HT1080 (cell line): Measurements from ENCODE around the gene KIF24. TPM values are rescaled to one million over a fixed set of nuclear protein-coding genes. Genes with fewer than 3 reads are reported as not detected.
"Not testable (repeated sequence)": the region's sequence is repeated elsewhere in the genome, so short reads cannot be mapped to it uniquely, and the experiment has no call there.

Experiments used
- DNase-seq: peaks from one replicate; pipeline ENCODE4 v3.0.0-alpha.2; 2015; ENCODE audit warnings: low read depth
- polyA plus RNA-seq, 2 experiments: library from polyadenylated mRNA; depleted of rRNA; stranded (reverse); fragments of >200 nt; gene quantifications; 2 replicates each; pipeline ENCODE4 v1.2.3, GENCODE V29; 2015
- total RNA-seq: library from RNA; depleted of rRNA; stranded (reverse); fragments of >200 nt; shearing (Covaris generic); gene quantifications from 2 replicates; pipeline ENCODE4 v1.2.3, GENCODE V29; 2014; rRNA removed

The KIF24 gene
- 5.8 and 8.3 TPM in 2 replicates for total RNA-seq
- 1.8 and 2.0 TPM in 2 replicates for polyA plus RNA-seq (2015; cell fraction: cytosol; rRNA removed)
- polyA plus RNA-seq (2015; cell fraction: nucleus; rRNA removed) = 5.4 and 5.7 TPM in 2 replicates

DNA sequence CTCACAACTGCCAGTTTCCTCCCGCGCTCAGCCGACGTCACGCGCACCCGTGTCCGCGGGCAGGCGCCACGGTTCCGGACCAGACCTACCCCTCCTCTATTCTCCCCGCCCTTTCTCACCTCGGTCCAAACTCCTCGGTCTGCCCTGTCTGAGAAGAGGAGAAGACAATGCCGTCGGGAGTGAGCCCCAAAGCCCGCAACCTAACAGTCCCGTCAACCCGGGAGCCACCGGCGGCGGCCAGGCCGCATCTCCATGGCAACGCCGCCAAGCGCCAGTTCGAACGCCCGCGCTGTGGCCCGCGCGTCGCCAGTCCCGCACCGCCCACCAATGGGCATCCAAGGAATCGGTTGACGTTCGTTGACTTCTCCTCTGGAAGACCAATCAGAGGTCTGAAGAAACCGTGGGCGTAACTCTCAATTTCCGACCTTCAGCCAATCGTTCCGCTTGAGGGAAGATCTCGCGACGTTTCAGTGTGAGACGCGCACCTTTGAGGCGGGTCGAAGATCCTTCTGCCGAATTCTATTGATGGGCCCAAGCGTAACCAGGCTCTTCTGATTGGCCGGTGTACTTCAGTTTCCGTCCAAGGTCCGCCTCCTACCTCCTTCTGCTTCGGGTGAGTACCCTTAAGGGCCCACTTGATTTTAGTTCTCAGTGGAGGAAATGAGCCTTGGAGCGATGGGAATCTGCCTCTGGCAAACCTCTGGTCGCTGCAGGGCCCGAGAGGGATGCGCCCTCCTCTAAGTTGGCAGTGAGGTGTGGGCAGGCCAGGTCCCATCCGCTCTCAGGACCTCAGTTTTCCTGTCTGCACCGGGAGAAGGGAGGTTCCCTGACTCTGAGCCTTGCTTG is at the start of gene KIF24, which contains the start of gene NUDT2:
Gene KIF24 (minus strand): TSS at position 282 of the 846 bp plus-strand sequence. CDS start 17,922 bp downstream, outside the sequence.
Gene NUDT2 (plus strand): TSS at position 583 of the 846 bp plus-strand sequence. CDS start 9,471 bp downstream, outside the sequence.
- DNase-seq = peak; percentile 100

- DNase-seq = no peak
Observed at GRCh38 chr9:34378376-34379060, 49.5 kb upstream of the KIF24 start.

GRCh38 chr9:34377404-34377746 is 48.3 kb upstream of the KIF24 start:
- no peak for DNase-seq

GRCh38 chr9:34376596-34377403 is 47.7 kb upstream of the KIF24 start, which contains the start of gene MYORG:
TSS of gene MYORG (minus strand) at chr9:34376898. CDS start at chr9:34372943, 3,955 bp downstream.
- peak; percentile 96 for DNase-seq

DNA sequence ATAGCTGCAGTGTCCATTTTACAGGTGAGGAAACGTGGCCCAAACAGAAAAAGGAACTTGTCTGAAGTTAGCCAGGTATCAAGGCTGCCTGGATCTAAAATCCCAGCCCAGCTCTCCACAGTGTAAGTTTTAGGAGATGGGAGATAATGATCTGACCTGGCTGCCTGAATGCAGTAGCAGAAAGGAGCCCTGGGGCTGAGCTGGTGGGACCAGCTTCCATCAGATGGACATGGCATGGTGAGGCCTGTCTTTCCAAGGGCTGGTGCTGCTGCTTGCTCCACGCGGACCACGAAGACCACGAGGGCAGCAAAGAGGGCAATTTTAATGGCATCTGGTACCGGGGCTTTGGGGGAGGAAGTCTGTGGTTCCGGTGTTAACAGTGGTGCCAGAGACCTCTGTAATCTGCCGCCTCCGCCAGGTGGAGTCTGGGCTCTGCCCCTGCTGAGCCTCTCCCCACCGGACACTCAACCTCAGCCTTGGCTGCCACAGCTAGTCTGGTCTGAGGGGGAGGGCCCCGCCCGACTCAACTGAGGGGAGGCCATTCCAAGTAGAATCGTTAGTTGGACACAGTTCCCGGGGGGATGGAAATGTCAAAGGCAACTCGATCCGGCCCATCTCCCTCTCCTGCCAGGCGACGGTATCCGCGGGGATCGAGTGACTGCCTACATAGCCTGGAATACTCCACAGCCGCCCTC is 47.0 kb upstream of the KIF24 start:
- peak; percentile 60 for DNase-seq

DNA sequence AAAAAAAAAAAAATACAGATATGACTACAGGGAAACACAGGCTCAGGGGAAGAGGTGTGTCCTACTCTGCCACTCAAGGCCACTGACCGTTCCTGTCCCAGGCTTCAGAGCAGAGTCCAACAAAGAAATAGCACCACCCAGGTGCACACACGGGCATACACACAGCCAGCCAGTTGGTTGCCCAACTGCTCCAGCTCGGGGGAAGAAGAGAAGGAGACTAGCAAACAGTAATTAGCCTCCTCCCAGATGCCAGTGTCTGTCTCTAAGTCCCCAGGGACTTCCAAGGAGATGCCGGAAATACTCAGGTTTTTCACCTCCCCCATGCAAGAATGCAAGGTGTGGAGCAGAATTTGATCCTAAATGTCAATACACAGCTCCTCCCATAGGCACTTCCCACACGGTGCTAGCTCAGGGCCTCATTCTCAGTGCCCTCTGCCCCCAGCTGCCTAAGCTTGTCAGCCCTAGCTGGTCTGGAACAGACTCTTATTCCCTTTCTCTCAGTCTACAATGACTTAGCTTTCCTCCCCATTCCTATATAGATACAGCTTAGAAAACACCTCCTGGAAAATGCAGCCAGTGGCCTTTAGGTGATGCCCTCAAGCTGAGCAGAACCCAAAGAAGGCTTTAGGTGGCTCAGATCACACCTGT is 46.0 kb upstream of the KIF24 start:
- DNase-seq = no peak

DNA sequence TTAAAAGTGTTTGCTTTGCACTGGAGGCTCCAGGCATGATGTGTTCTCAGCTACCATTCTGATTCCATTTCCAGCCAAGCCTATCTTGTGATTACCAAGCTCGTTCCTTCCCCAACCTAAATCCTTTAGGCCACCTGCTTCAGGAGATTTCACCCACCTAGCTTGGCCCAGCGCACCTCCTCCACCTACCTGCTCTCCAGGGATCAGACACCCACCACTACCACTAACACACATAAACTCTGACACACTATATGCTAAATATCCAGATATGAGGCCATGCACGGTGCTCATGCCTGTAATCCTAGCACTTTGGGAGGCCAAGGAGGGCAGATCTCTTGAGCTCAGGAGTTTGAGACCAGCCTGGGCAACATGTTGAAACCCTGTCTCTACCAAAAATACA is 45.3 kb upstream of the KIF24 start:
- DNase-seq = no peak

DNA sequence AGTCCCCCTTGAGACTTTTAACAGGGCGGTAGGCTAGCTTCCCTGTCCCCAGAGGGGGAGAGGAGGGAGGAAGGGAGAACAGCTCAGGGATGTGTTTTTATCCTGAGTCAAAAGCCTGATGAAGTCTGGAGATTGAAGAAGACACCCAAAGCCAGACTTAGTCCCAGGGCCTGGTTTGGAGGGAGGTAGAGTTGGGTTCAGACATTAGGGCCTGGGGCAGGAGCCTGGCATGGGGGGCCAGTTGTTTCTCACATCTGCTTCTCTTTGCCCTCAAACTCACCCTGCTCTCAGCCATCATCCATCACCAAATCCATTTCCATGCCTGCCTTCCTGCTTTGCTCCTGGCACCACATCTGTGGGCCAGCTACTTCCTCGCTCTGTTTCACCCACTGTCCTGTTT is 44.7 kb upstream of the KIF24 start:
- no peak for DNase-seq

DNA sequence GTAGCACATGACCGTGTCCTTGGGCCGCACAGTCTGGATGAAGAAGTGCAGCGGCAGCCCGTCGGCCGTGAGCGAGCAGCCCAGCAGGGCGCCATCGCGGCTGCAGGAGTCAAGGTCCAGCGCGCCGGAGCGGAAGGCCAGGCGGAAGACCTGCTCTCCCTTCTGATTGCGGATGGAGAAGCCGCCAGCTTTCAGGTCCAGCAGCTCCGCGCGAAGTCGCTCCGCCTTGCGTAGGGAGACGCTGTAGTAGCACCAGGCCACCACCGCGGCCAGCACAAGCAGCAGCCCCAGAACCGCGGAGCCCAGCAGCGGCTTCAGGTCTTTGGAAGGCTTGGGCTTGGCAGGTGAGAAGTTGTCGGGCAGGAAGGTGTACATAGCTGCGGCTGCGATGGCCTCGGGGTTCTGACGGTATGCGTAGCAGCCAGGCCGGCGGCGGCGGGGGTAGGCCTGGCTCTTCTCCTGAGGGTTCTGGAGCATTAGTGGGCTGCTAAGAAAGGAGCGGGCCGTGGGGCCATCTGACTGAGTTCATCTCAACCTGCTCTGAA is 43.5 kb upstream of the KIF24 start:
- no peak for DNase-seq

GRCh38 chr9:34371886-34372466 is 42.9 kb upstream of the KIF24 start:
- DNase-seq = no peak

DNA sequence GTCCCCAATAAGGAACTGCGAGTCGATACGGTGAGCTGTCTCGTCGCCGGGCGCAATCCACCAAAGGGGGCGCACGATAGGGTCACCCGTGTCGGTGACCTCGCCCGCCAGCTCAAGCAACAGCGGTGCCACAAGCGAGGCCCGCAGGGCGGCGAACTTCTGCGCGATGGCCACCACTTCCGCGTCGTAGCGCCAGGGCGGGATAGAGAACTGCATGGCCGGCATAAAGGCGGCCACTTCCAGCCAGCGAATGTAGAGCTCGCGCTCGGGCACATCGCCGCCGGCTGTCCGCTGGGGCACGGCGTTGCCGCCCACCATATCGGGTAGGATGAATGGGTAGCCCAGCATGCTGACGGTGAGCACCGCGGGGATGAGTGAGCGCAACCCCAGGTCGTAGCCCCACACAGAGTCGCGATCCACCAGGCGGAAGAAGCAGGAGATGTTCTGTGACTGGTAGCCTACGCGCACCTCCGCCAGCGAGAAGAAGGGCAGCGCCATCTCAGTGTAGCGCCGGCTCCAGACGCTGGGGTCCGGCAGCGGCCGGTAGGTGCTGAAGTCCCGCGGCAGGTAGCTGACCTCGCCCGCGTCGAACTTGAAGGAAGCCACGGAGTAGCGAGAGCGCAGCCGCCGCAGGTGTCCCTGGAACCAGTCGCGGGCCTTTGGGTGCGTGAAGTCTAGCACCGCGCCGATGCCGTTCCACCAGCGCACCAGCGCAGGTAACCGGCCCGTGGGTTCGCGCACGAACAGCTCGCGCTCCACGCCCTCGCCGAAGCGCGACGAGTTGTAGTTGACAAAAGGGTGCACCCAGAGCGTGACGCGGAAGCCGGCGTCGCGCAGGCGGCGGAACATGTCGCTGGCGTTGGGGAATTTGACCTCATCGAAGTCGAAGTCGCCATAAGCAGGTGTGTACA is 42.2 kb upstream of the KIF24 start:
- no peak for DNase-seq

DNA sequence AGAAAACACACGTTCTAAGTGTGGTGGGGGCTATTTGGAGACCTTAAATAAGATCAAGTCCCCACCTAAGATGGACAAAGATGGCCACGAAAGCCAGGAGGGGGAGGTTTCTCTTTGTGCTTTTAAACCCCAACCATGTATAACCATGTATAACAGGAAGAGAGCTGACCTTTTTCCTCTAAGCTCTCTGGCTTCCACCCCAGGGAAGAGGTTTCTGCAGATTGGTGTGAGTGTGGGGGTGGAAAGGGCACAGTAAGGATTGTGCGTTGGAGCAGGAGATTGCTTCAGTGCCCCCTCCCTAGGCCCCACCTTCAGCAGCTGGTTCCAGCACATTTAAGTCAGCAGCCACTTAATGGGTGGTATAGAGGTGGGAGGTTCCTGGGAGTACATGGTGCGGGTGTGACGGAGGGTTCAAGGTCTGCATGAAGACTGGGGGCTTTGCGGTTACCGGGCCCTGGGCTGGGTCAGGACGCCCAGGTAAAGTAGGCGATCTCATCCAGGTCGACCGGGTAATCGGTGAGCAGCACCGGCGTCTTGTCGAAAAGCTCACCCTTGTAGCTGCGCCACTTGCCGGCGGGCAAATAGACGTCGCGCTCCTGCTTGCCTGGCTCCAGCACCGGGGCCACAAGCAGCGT is 41.4 kb upstream of the KIF24 start:
- DNase-seq = no peak

DNA sequence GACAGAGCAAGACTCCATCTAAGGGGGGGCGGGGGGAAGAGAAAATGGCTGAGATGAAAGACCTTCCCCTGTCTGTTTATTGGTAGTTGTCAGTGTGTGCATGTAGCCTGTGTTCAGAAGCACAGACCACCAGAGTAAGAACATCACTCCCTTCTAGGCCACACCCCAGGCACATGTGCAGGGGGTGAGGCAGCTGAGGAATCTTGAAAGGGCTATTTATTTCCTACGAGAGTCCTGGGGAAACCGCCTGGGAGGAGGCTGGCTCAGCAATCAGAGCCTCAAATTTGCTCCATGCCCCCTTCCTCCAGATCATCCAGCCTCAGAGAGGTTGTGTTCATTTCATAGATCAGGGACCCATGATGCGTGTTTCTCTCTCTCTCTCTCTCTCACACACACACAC is 40.6 kb upstream of the KIF24 start:
- DNase-seq = no peak

DNA sequence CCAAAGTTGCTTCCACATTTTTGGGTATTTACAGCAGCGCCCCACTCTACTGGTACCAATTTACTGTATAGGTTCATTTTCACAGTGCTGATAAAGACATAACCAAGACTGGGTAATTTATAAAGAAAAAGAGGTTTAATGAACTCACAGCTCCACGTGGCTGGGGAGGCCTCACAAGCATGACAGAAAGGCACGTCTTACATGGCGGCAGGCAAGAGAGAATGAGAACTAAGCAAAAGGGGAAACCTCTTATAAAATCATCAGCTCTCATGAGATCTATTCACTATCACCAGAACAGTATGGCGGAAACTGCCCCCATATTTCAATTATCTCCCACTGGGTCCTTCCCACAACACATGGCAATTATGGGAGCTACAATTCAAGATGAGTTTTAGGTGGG is 39.7 kb upstream of the KIF24 start:
- DNase-seq = not testable (repeated sequence)

GRCh38 chr9:34367751-34368410 is 38.8 kb upstream of the KIF24 start:
- DNase-seq = not testable (repeated sequence)

DNA sequence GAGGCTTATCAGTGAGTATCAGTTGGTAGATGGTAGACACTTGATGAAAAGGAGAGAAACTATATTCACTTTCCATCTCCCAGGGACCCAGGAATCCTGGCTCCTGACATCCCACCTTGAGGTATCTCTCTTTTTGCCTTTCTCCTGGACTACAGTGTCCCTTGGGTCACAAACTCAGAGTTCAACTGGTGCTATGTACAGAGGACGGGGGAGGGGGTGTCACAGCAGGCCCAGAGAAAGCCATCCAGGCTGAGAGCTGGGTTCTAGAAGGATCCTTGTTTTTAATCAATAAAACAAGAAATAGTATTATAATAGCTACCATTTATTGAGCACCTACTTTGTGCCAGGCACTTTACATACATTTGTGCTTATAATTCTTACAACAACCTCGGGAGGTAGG is 37.3 kb upstream of the KIF24 start:
- no peak for DNase-seq

DNA sequence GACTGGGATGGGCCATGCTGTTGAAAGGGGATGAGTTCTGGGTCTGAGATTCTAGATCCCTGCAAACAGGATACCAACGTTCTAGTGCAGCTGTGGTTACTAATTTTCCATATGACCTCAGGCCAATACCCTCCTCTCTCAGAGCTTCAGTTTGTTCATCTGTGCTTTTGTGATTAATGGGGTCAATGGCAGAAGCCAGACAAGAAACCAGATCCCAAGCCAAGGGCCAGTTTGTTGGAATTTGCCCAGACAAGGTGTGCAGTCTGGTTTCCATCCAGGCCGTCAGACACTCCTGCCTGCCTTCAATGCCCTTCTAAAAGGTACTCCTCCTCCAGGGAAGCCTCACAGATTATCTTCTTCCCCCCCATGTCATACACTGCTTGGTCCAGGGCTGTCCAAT is 36.2 kb upstream of the KIF24 start:
- no peak for DNase-seq
